ENCODE results near the gene CDH12. TPM values are rescaled to one million over a fixed set of nuclear protein-coding genes. Genes with fewer than 3 reads are reported as not detected.

The CDH12 gene
- total and polyA plus RNA-seq, 10 of the 15 experiments (the other 5 are each of a cell fraction or from before 2014, with no cell fraction given) = 0.03 to 0.16 TPM; not detected in 8

DNA sequence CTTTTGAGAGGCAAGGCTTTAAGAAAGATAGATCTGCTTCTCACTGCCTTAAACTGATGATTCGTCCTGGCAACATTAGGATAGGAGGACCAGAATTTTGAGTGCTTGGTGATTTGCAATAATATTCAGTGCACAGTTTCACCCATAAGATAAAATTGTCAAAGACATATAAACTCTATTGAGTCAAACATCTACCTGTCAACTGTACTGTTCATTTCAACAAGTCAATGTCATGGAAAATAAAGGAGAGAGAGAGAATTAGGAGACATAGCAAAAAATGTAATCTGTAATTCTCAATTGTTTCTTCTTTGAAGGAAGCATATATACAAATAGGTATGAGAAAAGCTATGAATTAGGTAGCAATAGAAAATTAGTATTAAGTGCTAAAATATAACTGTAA is 237.2 kb downstream of the CDH12 start (continued):
- TF ChIP-seq, protein P1, sequence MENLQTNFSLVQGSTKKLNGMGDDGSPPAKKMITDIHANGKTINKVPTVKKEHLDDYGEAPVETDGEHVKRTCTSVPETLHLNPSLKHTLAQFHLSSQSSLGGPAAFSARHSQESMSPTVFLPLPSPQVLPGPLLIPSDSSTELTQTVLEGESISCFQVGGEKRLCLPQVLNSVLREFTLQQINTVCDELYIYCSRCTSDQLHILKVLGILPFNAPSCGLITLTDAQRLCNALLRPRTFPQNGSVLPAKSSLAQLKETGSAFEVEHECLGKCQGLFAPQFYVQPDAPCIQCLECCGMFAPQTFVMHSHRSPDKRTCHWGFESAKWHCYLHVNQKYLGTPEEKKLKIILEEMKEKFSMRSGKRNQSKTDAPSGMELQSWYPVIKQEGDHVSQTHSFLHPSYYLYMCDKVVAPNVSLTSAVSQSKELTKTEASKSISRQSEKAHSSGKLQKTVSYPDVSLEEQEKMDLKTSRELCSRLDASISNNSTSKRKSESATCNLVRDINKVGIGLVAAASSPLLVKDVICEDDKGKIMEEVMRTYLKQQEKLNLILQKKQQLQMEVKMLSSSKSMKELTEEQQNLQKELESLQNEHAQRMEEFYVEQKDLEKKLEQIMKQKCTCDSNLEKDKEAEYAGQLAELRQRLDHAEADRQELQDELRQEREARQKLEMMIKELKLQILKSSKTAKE (IDR thresholded peaks at IDR 0.05; ENCODE audit: low read depth, poor library complexity, severe bottlenecking) = no peak
- TF ChIP-seq HDGF (IDR thresholded peaks at IDR 0.05) = no peak
- no peak for TF ChIP-seq CBX3 (IDR thresholded peaks at IDR 0.05; ENCODE audit: borderline replicate concordance, low read depth)
- TF ChIP-seq JUND (IDR thresholded peaks at IDR 0.05; ENCODE audit: low read depth, low read length) = no peak
- no peak for TF ChIP-seq NR2C2 (IDR thresholded peaks at IDR 0.05; ENCODE audit: borderline replicate concordance, control insufficient read depth, insufficient read length, low read depth)
- TF ChIP-seq, protein P2, sequence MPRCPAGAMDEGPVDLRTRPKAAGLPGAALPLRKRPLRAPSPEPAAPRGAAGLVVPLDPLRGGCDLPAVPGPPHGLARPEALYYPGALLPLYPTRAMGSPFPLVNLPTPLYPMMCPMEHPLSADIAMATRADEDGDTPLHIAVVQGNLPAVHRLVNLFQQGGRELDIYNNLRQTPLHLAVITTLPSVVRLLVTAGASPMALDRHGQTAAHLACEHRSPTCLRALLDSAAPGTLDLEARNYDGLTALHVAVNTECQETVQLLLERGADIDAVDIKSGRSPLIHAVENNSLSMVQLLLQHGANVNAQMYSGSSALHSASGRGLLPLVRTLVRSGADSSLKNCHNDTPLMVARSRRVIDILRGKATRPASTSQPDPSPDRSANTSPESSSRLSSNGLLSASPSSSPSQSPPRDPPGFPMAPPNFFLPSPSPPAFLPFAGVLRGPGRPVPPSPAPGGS (IDR thresholded peaks at IDR 0.05; ENCODE audit: borderline replicate concordance, insufficient read depth, low read depth, low read length, poor library complexity, severe bottlenecking) = no peak

DNA sequence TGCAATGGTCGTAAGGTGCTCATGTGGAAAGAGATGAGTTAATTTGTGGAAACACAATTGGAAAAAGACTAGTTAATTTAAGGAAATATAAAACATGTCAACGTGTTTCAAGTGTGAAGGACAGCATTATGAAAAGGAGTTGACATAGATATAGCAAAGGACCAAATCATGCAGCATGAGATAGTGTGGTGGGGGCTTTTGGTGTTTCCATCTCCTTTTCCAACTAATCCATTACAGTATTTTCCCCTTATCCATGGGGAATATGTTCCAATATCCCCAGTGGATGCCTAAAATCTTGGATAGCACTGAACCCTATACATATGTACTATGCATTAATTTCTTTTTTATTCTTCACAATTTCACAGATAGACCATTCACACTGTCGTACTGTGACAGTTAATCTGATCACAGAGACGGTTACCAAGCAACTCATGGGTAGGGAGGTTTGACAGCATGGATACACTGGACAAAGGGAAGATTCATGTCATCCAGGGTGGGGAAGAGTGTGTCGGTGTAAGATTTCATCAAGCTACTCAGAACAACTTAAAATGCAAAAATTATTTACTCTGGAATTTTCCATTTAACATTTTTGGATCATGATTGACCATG is 238.6 kb downstream of the CDH12 start:
- 9% methylated on average over 5 of the region's 5 CpGs for WGBS (ENCODE audit: insufficient coverage, insufficient replicate concordance, low lambda C conversion rate, missing lambda C conversion rate)
- DNase-seq (ENCODE audit: low read depth, low spot score) (no peak), FAIRE-seq (no peak), ATAC-seq (no peak)
- no peaks in the 10 kb centered on the region for H3K27me3 ChIP-seq (replicated peaks in 1 of 2; ENCODE audit: control insufficient read depth in 2 of 2, insufficient read depth in 2 of 2, low read length in 1 of 2)
- RAD21 ChIA-PET (ENCODE audit: unreplicated experiment) = no interaction called here
- H4K20me1 ChIP-seq (ENCODE audit: control insufficient read depth, insufficient read depth) = no peaks in the 10 kb centered on the region
- POLR2A ChIA-PET = no interaction called here
- H2AFZ ChIP-seq (ENCODE audit: control insufficient read depth, low read depth, low read length) = no peak overlapping the region
- H3K4me1 ChIP-seq (ENCODE audit: control insufficient read depth, insufficient read depth, low read length) = no peaks in the 10 kb centered on the region
- no peak overlapping the region for H3K4me2 ChIP-seq (ENCODE audit: control insufficient read depth, insufficient read depth)
- in situ Hi-C loops (cut with MboI) (no loop called here), intact Hi-C loops (cut with micrococcal nuclease; ENCODE audit: unreplicated experiment) (no loop called here)
- no peak overlapping the region for H3K27ac ChIP-seq (ENCODE audit: control insufficient read depth, insufficient read depth)
- no peak overlapping the region for H3K4me3 ChIP-seq
- no peak overlapping the region for H3K9ac ChIP-seq (ENCODE audit: control insufficient read depth, insufficient read depth, low read length)
- SMC1A ChIA-PET (ENCODE audit: uncharacterized antibody, unreplicated experiment) = no interaction called here
- H3K79me2 ChIP-seq (ENCODE audit: control insufficient read depth, insufficient read depth, low read length) = no peaks in the 10 kb centered on the region
- no peaks in the 10 kb centered on the region for H3K36me3 ChIP-seq (ENCODE audit: control insufficient read depth in 2 of 2, insufficient read depth in 2 of 2, low read length in 1 of 2)
- H3K9me3 ChIP-seq (replicated peaks; ENCODE audit: control insufficient read depth, insufficient read depth, low read length) = no peaks in the 10 kb centered on the region
- CTCF ChIA-PET = no interaction called here
- BruUV-seq (replicated peaks) = no TSS peak
- TF ChIP-seq, protein P3, sequence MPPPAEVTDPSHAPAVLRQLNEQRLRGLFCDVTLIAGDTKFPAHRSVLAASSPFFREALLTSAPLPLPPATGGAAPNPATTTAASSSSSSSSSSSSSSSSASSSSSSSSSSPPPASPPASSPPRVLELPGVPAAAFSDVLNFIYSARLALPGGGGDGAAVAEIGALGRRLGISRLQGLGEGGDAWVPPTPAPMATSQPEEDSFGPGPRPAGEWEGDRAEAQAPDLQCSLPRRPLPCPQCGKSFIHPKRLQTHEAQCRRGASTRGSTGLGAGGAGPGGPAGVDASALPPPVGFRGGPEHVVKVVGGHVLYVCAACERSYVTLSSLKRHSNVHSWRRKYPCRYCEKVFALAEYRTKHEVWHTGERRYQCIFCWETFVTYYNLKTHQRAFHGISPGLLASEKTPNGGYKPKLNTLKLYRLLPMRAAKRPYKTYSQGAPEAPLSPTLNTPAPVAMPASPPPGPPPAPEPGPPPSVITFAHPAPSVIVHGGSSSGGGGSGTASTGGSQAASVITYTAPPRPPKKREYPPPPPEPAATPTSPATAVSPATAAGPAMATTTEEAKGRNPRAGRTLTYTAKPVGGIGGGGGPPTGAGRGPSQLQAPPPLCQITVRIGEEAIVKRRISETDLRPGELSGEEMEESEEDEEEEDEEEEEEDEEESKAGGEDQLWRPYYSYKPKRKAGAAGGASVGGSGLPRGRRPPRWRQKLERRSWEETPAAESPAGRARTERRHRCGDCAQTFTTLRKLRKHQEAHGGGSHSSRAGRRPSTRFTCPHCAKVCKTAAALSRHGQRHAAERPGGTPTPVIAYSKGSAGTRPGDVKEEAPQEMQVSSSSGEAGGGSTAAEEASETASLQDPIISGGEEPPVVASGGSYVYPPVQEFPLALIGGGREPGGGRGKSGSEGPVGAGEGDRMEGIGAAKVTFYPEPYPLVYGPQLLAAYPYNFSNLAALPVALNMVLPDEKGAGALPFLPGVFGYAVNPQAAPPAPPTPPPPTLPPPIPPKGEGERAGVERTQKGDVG (CRISPR knock-in tag; IDR thresholded peaks at IDR 0.05) = no peak
- TF ChIP-seq PAX8 (IDR thresholded peaks at IDR 0.05) (no peak), JUNB (IDR thresholded peaks at IDR 0.05) (no peak), GABPA (IDR thresholded peaks at IDR 0.05; ENCODE audit: low read depth) (no peak), MXI1 (IDR thresholded peaks at IDR 0.05; ENCODE audit: low read depth, low read length) (no peak), TCF7 (IDR thresholded peaks at IDR 0.05; ENCODE audit: borderline replicate concordance) (no peak), STAT1 (conservative IDR thresholded peaks at IDR 0.05) (no peak)

Data from GM12878 (cell line).